Measurements from ENCODE around the gene PDCD1. TPM values are rescaled to one million over a fixed set of nuclear protein-coding genes. Genes with fewer than 3 reads are reported as not detected.

Gene PDCD1
- total and polyA plus RNA-seq, 2 of the 13 experiments (the other 11 are each of a cell fraction or from before 2014, with no cell fraction given) = 0.04 TPM; not detected in 1

DNA sequence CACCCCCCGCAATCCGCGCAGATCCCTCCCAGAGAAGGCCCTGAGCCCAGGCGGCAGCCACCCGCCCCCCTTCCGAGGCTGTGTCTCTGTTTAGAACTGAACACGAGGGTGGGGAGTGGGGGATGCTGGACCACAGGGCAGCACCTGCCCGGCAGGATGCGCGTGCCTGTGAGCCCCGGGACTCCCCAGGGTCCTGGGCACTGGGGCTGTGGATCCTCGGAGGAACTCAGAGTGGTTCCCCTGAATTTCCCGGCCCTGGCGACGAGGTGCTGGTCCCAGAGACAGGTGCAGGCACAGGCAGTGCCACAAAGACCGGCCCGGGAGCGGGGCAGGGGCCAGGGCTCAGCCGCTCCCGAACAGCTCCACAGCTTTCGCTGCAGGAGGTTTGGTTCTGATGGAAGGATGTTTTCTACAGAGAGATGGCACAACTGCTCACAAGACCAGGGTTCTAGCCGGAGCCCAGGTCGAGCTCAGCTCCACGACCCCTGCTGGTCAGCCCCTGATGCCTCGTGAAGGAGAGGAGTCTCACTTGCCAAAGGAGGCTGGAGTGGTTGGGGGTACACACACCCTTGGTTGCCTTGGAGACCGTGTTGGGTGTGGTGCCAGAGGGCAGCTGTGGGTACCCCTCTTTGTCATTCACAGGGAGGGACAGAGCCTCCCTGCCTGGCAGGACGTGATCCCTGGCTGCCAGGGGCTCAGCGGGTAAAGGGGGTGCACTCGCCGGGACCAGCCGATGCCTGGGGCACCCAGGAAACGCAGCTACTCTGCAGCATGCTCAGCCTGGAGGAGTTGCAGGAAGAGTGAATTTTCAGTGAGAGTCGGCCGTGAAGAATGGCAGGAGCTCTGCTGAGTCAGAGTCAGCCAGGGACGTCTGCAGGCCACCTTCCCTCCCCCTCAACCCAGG, 54.1 kb downstream of the PDCD1 start (continued):
- TF ChIP-seq, protein P1, sequence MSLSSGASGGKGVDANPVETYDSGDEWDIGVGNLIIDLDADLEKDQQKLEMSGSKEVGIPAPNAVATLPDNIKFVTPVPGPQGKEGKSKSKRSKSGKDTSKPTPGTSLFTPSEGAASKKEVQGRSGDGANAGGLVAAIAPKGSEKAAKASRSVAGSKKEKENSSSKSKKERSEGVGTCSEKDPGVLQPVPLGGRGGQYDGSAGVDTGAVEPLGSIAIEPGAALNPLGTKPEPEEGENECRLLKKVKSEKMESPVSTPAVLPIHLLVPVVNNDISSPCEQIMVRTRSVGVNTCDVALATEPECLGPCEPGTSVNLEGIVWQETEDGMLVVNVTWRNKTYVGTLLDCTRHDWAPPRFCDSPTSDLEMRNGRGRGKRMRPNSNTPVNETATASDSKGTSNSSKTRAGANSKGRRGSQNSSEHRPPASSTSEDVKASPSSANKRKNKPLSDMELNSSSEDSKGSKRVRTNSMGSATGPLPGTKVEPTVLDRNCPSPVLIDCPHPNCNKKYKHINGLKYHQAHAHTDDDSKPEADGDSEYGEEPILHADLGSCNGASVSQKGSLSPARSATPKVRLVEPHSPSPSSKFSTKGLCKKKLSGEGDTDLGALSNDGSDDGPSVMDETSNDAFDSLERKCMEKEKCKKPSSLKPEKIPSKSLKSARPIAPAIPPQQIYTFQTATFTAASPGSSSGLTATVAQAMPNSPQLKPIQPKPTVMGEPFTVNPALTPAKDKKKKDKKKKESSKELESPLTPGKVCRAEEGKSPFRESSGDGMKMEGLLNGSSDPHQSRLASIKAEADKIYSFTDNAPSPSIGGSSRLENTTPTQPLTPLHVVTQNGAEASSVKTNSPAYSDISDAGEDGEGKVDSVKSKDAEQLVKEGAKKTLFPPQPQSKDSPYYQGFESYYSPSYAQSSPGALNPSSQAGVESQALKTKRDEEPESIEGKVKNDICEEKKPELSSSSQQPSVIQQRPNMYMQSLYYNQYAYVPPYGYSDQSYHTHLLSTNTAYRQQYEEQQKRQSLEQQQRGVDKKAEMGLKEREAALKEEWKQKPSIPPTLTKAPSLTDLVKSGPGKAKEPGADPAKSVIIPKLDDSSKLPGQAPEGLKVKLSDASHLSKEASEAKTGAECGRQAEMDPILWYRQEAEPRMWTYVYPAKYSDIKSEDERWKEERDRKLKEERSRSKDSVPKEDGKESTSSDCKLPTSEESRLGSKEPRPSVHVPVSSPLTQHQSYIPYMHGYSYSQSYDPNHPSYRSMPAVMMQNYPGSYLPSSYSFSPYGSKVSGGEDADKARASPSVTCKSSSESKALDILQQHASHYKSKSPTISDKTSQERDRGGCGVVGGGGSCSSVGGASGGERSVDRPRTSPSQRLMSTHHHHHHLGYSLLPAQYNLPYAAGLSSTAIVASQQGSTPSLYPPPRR (CRISPR knock-in tag; IDR thresholded peaks at IDR 0.05; ENCODE audit: borderline replicate concordance) = no peak
- TF ChIP-seq ZNF746 (CRISPR knock-in tag; IDR thresholded peaks at IDR 0.05) (0 out of 2 replicates have a peak, but pooled peaks have one; percentile 21), GPN1 (CRISPR knock-in tag; IDR thresholded peaks at IDR 0.05; ENCODE audit: borderline replicate concordance) (no peak), KAT2B (IDR thresholded peaks at IDR 0.05; ENCODE audit: borderline replicate concordance, low read depth, low read length) (no peak), AGO2 (optimal IDR thresholded peaks at IDR 0.05; ENCODE audit: low read depth, low read length) (peak; percentile 55), FOXK1 (CRISPR knock-in tag; IDR thresholded peaks at IDR 0.05; ENCODE audit: borderline replicate concordance, low read depth) (no peak), ZMYM2 (CRISPR knock-in tag; IDR thresholded peaks at IDR 0.05) (no peak), YEATS2 (CRISPR knock-in tag; IDR thresholded peaks at IDR 0.05; ENCODE audit: borderline replicate concordance) (no peak), HIVEP1 (CRISPR knock-in tag; IDR thresholded peaks at IDR 0.05) (no peak), ZNF230 (CRISPR knock-in tag; IDR thresholded peaks at IDR 0.05) (no peak), SAP130 (CRISPR knock-in tag; IDR thresholded peaks at IDR 0.05; ENCODE audit: low read depth) (no peak)
- TF ChIP-seq, protein P2, sequence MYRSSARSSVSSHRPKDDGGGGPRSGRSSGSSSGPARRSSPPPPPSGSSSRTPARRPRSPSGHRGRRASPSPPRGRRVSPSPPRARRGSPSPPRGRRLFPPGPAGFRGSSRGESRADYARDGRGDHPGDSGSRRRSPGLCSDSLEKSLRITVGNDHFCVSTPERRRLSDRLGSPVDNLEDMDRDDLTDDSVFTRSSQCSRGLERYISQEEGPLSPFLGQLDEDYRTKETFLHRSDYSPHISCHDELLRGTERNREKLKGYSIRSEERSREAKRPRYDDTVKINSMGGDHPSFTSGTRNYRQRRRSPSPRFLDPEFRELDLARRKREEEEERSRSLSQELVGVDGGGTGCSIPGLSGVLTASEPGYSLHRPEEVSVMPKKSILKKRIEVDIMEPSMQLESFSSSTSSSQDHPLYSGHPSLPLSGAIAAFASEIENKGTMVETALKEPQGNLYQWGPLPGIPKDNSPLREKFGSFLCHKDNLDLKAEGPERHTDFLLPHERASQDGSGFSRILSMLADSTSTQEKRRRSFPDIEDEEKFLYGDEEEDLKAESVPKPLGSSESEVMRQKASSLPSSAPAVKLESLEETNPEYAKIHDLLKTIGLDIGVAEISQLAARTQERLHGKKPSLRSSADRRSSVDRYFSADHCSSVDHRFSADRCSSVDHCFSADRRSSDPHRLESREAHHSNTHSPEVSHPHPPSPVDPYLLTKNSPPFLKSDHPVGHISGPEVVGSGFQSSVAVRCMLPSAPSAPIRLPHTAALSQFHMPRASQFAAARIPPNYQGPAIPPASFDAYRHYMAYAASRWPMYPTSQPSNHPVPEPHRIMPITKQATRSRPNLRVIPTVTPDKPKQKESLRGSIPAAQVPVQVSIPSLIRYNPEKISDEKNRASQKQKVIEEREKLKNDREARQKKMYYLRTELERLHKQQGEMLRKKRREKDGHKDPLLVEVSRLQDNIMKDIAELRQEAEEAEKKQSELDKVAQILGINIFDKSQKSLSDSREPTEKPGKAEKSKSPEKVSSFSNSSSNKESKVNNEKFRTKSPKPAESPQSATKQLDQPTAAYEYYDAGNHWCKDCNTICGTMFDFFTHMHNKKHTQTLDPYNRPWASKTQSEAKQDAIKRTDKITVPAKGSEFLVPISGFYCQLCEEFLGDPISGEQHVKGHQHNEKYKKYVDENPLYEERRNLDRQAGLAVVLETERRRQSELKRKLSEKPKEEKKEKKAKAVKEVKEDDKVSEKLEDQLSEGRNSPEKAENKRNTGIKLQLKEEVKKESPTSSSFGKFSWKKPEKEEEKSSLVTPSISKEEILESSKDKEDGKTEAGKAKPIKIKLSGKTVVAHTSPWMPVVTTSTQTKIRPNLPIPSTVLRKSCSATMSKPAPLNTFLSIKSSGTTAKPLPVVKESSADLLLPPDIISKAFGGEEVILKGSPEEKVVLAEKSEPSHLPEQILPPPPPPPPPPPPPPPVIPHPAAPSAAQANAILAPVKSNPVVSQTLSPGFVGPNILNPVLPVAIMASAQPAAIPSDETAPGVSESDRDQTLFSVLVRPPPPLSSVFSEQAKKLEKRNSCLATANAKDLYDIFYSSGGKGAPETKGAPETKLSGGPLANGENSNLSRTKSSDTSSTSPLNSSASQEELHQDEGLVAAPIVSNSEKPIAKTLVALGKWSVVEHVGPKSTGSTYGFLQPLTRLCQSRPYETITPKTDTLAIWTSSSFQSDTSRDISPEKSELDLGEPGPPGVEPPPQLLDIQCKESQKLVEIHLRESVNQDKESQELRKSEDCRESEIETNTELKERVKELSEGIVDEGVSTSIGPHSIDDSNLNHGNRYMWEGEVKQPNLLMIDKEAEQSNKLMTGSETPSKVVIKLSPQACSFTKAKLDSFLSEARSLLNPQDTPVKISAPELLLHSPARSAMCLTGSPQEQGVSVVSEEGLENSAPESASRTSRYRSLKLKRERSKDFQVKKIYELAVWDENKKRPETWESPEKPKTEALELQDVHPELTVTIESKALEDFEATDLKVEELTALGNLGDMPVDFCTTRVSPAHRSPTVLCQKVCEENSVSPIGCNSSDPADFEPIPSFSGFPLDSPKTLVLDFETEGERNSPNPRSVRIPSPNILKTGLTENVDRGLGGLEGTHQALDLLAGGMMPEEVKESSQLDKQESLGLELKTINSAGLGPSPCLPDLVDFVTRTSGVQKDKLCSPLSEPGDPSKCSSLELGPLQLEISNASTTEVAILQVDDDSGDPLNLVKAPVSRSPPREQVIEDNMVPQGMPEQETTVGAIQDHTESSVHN (CRISPR knock-in tag; IDR thresholded peaks at IDR 0.05) = peak; percentile 41; the same call in 1 of the 2 replicates
- TF ChIP-seq, protein P3, sequence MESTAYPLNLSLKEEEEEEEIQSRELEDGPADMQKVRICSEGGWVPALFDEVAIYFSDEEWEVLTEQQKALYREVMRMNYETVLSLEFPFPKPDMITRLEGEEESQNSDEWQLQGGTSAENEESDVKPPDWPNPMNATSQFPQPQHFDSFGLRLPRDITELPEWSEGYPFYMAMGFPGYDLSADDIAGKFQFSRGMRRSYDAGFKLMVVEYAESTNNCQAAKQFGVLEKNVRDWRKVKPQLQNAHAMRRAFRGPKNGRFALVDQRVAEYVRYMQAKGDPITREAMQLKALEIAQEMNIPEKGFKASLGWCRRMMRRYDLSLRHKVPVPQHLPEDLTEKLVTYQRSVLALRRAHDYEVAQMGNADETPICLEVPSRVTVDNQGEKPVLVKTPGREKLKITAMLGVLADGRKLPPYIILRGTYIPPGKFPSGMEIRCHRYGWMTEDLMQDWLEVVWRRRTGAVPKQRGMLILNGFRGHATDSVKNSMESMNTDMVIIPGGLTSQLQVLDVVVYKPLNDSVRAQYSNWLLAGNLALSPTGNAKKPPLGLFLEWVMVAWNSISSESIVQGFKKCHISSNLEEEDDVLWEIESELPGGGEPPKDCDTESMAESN (CRISPR knock-in tag; conservative IDR thresholded peaks at IDR 0.05) = no peak
